HCT116 (cell line): ENCODE results near the gene CFAP74. TPM values are rescaled to one million over a fixed set of nuclear protein-coding genes. Genes with fewer than 3 reads are reported as not detected.

ENCODE experiments used
- ATAC-seq: fragments of 200-7000 bp; cut with Tn5 transposase; 2 replicates; pipeline ENCODE4 v1.9.1; 2020; ENCODE audit warnings: mild to moderate bottlenecking, moderate library complexity
- BruUV-seq: library from RNA; stranded (reverse); fragments of 400-500 nt; replicated peaks from 2 replicates; lab custom pipeline; 2021; lab: Mats Ljungman, UMichigan
- CTCF ChIA-PET: fragments of 300-600 bp; sonication (Branson Sonifier 250); formaldehyde crosslinking; loops from one replicate; lab custom pipeline; 2021; ENCODE audit warnings: antibody characterized with exemption; lab: Charles Lee
- POLR2A ChIA-PET: fragments of 300-600, 350-600 bp; sonication (Branson Sonifier 250); formaldehyde crosslinking; loops from one replicate; lab custom pipeline; 2021; ENCODE audit warnings: antibody characterized with exemption; lab: Charles Lee
- RAD21 ChIA-PET, 2 experiments: fragments of 300-600 bp; sonication (Branson Sonifier 250); formaldehyde crosslinking; loops; one replicate each; lab custom pipeline; 2023; ENCODE audit warnings: low total read pairs in 2 of 2; ENCODE audit not compliant: uncharacterized antibody in 2 of 2, unreplicated experiment in 2 of 2, low non-redundant PET in 1 of 2; lab: Charles Lee
- DNase-seq: peaks from one replicate; pipeline ENCODE4 v3.0.0-alpha.2; 2010; ENCODE audit warnings: low read depth, low spot score
- H2AFZ ChIP-seq: fragments of 200-600 bp; shearing (Covaris generic), sonication (generic); 2 replicates; pipeline ENCODE4 v1.6.1; 2017; ENCODE audit warnings: low read depth, mixed run types, mixed read lengths, antibody characterized with exemption, low read length; ENCODE audit not compliant: poor library complexity, severe bottlenecking
- H3K27ac ChIP-seq: 2 replicates; pipeline ENCODE4 v1.5.1; 2012; ENCODE audit warnings: low read depth, low read length
- H3K27me3 ChIP-seq: fragments of 200-600 bp; sonication (generic); 2 replicates; pipeline ENCODE4 v1.6.1; 2016; ENCODE audit warnings: mixed run types, low read length, mixed read lengths; ENCODE audit not compliant: insufficient read depth
- H3K36me3 ChIP-seq, 2 experiments: fragments of 200-500 bp in 1 of 2; fragments of 200-600 bp in 1 of 2; sonication (Bioruptor generic) in 1 of 2; sonication (generic) in 1 of 2; 2 replicates each; pipeline versions ENCODE4 v1.5.1 to v1.6.1; 2014 to 2016; ENCODE audit warnings: low read length in 2 of 2, inconsistent platforms in 1 of 2, mixed read lengths in 1 of 2, mixed run types in 1 of 2; ENCODE audit not compliant: insufficient read depth in 2 of 2, control insufficient read depth in 1 of 2
- H3K4me1 ChIP-seq, 2 experiments: fragments of 200-600 bp in 1 of 2; sonication (generic) in 1 of 2; 2 replicates each; pipeline versions ENCODE4 v1.5.1 to v1.6.1; 2012 to 2017; ENCODE audit warnings: low read length in 2 of 2, inconsistent platforms in 1 of 2, mild to moderate bottlenecking in 1 of 2, mixed read lengths in 1 of 2, mixed run types in 1 of 2, moderate library complexity in 1 of 2; ENCODE audit not compliant: insufficient read depth in 2 of 2, control insufficient read depth in 1 of 2
- H3K4me2 ChIP-seq: fragments of 200-600 bp; sonication (generic); 2 replicates; pipeline ENCODE4 v1.6.1; 2017; ENCODE audit warnings: mixed run types, low read length, mixed read lengths
- H3K4me3 ChIP-seq, 2 experiments: fragments of 200-600 bp in 1 of 2; sonication (generic) in 1 of 2; replicated peaks in 1 of 2; 2 replicates each; pipeline ENCODE4 v1.5.1; 2011 to 2016; ENCODE audit warnings: low read length in 2 of 2, control low read depth in 1 of 2, low read depth in 1 of 2, mild to moderate bottlenecking in 1 of 2, mixed read lengths in 1 of 2, mixed run types in 1 of 2
- H3K79me2 ChIP-seq: fragments of 200-600 bp; sonication (generic); 2 replicates; pipeline ENCODE4 v1.6.1; 2017; ENCODE audit warnings: mild to moderate bottlenecking, mixed run types, low read length, moderate library complexity, mixed read lengths; ENCODE audit not compliant: insufficient read depth
- H3K9ac ChIP-seq: fragments of 200-600 bp; sonication (generic); 2 replicates; pipeline ENCODE4 v1.6.1; 2016; ENCODE audit warnings: low read length, mixed read lengths
- H3K9me2 ChIP-seq: fragments of 200-600 bp; sonication (generic), shearing (Covaris generic); 2 replicates; pipeline ENCODE4 v1.6.1; 2017; ENCODE audit warnings: mixed run types, mild to moderate bottlenecking, moderate library complexity; ENCODE audit not compliant: insufficient read depth
- H3K9me3 ChIP-seq, 2 experiments: fragments of 200-500 bp in 1 of 2; fragments of 200-600 bp in 1 of 2; sonication (Bioruptor generic) in 1 of 2; sonication (generic) in 1 of 2; 2 replicates each; pipeline ENCODE4 v1.6.1; 2014 to 2017; ENCODE audit warnings: low read length in 2 of 2, mixed read lengths in 2 of 2, inconsistent platforms in 1 of 2, low read depth in 1 of 2, mild to moderate bottlenecking in 1 of 2, mixed run types in 1 of 2, moderate library complexity in 1 of 2; ENCODE audit not compliant: control insufficient read depth in 1 of 2, insufficient read depth in 1 of 2
- H4K20me1 ChIP-seq: fragments of 200-600 bp; sonication (generic), shearing (Covaris generic); 2 replicates; pipeline ENCODE4 v1.6.1; 2017; ENCODE audit warnings: mixed run types, mild to moderate bottlenecking, moderate library complexity; ENCODE audit not compliant: insufficient read depth
- ATF3 ChIP-seq: IDR thresholded peaks from 2 replicates; pipeline ENCODE4 v1.6.1; 2012
- CBX3 ChIP-seq: IDR thresholded peaks from 2 replicates; pipeline ENCODE4 v1.6.1; 2012; ENCODE audit warnings: low read depth
- CEBPB ChIP-seq: IDR thresholded peaks from 2 replicates; pipeline ENCODE4 v1.6.1; 2012; ENCODE audit warnings: low read depth
- EGR1 ChIP-seq: IDR thresholded peaks from 2 replicates; pipeline ENCODE4 v1.6.1; 2012; ENCODE audit warnings: low read depth
- ELF1 ChIP-seq: IDR thresholded peaks from 2 replicates; pipeline ENCODE4 v1.6.1; 2012; ENCODE audit warnings: low read depth, borderline replicate concordance
- EZH2phosphoT487 ChIP-seq: fragments of 200-600 bp; IDR thresholded peaks from 2 replicates; pipeline ENCODE4 v1.6.1; 2018; ENCODE audit warnings: antibody characterized with exemption, borderline replicate concordance
- FOSL1 ChIP-seq: IDR thresholded peaks from 2 replicates; pipeline ENCODE4 v1.6.1; 2012; ENCODE audit warnings: low read depth
- JUND ChIP-seq: IDR thresholded peaks from 2 replicates; pipeline ENCODE4 v1.6.1; 2012
- POLR2AphosphoS5 ChIP-seq: IDR thresholded peaks from 2 replicates; pipeline ENCODE4 v1.6.1; 2011; ENCODE audit warnings: mild to moderate bottlenecking, low read depth, low read length, moderate library complexity
- RAD21 ChIP-seq: IDR thresholded peaks from 2 replicates; pipeline ENCODE4 v1.6.1; 2012; ENCODE audit warnings: low read depth, mild to moderate bottlenecking
- REST ChIP-seq: IDR thresholded peaks from 2 replicates; pipeline ENCODE4 v1.6.1; 2012; ENCODE audit warnings: low read depth
- SP1 ChIP-seq: IDR thresholded peaks from 2 replicates; pipeline ENCODE4 v1.6.1; 2012; ENCODE audit warnings: low read depth
- TCF7L2 ChIP-seq: IDR thresholded peaks from 2 replicates; pipeline ENCODE4 v1.7.0; 2011; ENCODE audit warnings: borderline replicate concordance, inconsistent platforms; ENCODE audit not compliant: insufficient read depth, insufficient read length; ENCODE audit errors: extremely low read depth
- YY1 ChIP-seq: IDR thresholded peaks from 2 replicates; pipeline ENCODE4 v1.6.1; 2011; ENCODE audit warnings: low read length, low read depth, moderate library complexity, mild to moderate bottlenecking; ENCODE audit not compliant: insufficient replicate concordance; ENCODE audit errors: extremely low read depth
- ZBTB33 ChIP-seq: IDR thresholded peaks from 2 replicates; pipeline ENCODE4 v1.6.1; 2011; ENCODE audit warnings: mild to moderate bottlenecking, low read length, moderate library complexity; ENCODE audit not compliant: insufficient replicate concordance; ENCODE audit errors: extremely low read depth
- ZNF274 ChIP-seq: fragments of 200-500 bp; sonication (Bioruptor generic); IDR thresholded peaks from 2 replicates; pipeline ENCODE4 v1.6.1; 2014; ENCODE audit warnings: mild to moderate bottlenecking, low read depth, low read length, inconsistent platforms
- intact Hi-C: fragments of 100-400 bp; cut with micrococcal nuclease; formaldehyde crosslinking; loops from 2 replicates; pipeline ENCODE4 v1.10.0; 2022
- total RNA-seq: library from RNA; stranded (reverse); gene quantifications from one replicate; pipeline ENCODE4 v1.2.1, GENCODE V29; 2021; ENCODE audit not compliant: unreplicated experiment
- TF ChIP-seq, protein P1 (sequence below): IDR thresholded peaks from 2 replicates; pipeline ENCODE4 v1.6.1; 2012
- TF ChIP-seq, protein P2 (sequence below), 3 experiments: fragments of 200-600 bp in 1 of 3; sonication (generic) in 1 of 3; IDR thresholded peaks in 2 of 3; conservative IDR thresholded peaks in 1 of 3; 2 replicates each; pipeline ENCODE4 v1.5.1; 2012 to 2017; ENCODE audit warnings: low read depth in 2 of 3, low read length in 2 of 3, antibody characterized with exemption in 1 of 3, borderline replicate concordance in 1 of 3, control low read depth in 1 of 3, mild to moderate bottlenecking in 1 of 3, mixed read lengths in 1 of 3, mixed run types in 1 of 3, moderate library complexity in 1 of 3; ENCODE audit not compliant: insufficient read depth in 1 of 3

Gene CFAP74
- total RNA-seq, 1 experiment from 2014 or later, result 4.9 TPM

DNA sequence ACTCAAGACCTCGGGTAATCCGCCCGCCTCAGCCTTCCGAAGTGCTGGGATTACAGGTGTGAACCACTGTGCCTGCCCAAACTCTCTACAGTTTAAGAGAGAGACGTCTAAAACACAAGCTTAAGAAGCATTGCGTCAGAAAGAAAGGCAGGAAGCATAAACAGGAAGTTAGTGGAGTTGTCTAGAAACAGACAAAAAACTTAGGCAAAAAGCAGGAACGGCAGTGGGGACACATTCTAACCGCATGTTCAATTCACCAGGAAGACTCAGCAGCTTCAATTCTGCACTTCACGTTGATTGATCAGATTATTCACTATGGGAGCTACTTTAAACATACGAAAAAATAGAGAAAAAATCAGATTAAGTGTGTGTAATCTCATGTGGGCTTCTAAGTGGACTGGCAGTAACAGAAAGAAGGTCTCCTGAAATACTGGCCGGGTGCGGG is 7.4 kb downstream of the CFAP74 start:
- Histone ChIP-seq H3K9ac (no peak overlapping the region), H3K79me2 (no peaks in the 10 kb centered on the region), H4K20me1 (no peaks in the 10 kb centered on the region), H3K27ac (no peak overlapping the region), H3K9me2 (no peaks in the 10 kb centered on the region), H3K4me1 (no peaks in the 10 kb centered on the region), H3K27me3 (no peaks in the 10 kb centered on the region), H3K36me3 (no peaks in the 10 kb centered on the region), H2AFZ (no peak overlapping the region), H3K4me2 (no peak overlapping the region), H3K4me3 (no peak overlapping the region), H3K9me3 (no peaks in the 10 kb centered on the region)
- DNase-seq, result no peak
- ChIA-PET POLR2A (no interaction called here), RAD21 (no interaction called here), CTCF (no interaction called here)
- no peak for TF ChIP-seq ATF3
- TF ChIP-seq EGR1, result no peak
- no peak for TF ChIP-seq EZH2phosphoT487
- no peak for TF ChIP-seq TCF7L2
- TF ChIP-seq CBX3, result no peak
- TF ChIP-seq, protein P1, sequence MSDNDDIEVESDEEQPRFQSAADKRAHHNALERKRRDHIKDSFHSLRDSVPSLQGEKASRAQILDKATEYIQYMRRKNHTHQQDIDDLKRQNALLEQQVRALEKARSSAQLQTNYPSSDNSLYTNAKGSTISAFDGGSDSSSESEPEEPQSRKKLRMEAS, result no peak
- no peak for TF ChIP-seq CEBPB
- TF ChIP-seq REST, result no peak
- no peak for TF ChIP-seq YY1
- no peak for TF ChIP-seq ZBTB33
- TF ChIP-seq POLR2AphosphoS5, result no peak
- TF ChIP-seq FOSL1, result no peak
- TF ChIP-seq, protein P2, sequence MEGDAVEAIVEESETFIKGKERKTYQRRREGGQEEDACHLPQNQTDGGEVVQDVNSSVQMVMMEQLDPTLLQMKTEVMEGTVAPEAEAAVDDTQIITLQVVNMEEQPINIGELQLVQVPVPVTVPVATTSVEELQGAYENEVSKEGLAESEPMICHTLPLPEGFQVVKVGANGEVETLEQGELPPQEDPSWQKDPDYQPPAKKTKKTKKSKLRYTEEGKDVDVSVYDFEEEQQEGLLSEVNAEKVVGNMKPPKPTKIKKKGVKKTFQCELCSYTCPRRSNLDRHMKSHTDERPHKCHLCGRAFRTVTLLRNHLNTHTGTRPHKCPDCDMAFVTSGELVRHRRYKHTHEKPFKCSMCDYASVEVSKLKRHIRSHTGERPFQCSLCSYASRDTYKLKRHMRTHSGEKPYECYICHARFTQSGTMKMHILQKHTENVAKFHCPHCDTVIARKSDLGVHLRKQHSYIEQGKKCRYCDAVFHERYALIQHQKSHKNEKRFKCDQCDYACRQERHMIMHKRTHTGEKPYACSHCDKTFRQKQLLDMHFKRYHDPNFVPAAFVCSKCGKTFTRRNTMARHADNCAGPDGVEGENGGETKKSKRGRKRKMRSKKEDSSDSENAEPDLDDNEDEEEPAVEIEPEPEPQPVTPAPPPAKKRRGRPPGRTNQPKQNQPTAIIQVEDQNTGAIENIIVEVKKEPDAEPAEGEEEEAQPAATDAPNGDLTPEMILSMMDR (IDR thresholded peaks at IDR 0.05 in 2 of 3, conservative IDR thresholded peaks at IDR 0.05 in 1 of 3; ENCODE audit: borderline replicate concordance in 1 of 3, insufficient read depth in 1 of 3, low read depth in 2 of 3, low read length in 2 of 3), result no peak
- TF ChIP-seq RAD21, result no peak
- TF ChIP-seq ZNF274, result no peak
- TF ChIP-seq JUND, result no peak
- TF ChIP-seq ELF1, result no peak
- no peak for TF ChIP-seq SP1
- ATAC-seq, result no peak
- intact Hi-C loops, result no loop called here
- no TSS peak for BruUV-seq
